Measurements from ENCODE around the gene HOXA9.

DNA sequence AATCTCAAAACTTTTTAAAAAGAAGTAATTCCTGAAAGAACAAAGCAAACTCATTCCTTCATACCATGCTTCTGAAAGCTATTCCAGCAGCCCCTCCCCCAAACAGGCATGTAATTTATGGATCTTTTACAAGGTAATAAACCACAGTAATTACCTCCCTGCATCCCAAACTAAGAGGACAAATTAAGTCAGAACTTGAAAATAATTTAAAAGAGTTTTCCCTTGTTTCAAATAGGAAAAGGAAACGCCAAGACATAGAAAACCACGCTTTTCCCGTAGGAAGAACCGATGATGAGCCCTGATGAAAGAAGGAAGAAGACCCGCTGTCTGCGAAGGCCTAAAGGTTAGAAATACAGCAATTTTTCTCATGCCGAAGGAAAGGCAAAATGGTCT lies 43.7 kb downstream of the HOXA9 start:
- TF ChIP-seq, protein P1, sequence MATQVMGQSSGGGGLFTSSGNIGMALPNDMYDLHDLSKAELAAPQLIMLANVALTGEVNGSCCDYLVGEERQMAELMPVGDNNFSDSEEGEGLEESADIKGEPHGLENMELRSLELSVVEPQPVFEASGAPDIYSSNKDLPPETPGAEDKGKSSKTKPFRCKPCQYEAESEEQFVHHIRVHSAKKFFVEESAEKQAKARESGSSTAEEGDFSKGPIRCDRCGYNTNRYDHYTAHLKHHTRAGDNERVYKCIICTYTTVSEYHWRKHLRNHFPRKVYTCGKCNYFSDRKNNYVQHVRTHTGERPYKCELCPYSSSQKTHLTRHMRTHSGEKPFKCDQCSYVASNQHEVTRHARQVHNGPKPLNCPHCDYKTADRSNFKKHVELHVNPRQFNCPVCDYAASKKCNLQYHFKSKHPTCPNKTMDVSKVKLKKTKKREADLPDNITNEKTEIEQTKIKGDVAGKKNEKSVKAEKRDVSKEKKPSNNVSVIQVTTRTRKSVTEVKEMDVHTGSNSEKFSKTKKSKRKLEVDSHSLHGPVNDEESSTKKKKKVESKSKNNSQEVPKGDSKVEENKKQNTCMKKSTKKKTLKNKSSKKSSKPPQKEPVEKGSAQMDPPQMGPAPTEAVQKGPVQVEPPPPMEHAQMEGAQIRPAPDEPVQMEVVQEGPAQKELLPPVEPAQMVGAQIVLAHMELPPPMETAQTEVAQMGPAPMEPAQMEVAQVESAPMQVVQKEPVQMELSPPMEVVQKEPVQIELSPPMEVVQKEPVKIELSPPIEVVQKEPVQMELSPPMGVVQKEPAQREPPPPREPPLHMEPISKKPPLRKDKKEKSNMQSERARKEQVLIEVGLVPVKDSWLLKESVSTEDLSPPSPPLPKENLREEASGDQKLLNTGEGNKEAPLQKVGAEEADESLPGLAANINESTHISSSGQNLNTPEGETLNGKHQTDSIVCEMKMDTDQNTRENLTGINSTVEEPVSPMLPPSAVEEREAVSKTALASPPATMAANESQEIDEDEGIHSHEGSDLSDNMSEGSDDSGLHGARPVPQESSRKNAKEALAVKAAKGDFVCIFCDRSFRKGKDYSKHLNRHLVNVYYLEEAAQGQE (IDR thresholded peaks at IDR 0.05; ENCODE audit: borderline replicate concordance) = no peak
- no peak for TF ChIP-seq RAD21 (conservative IDR thresholded peaks at IDR 0.05)
- TF ChIP-seq, protein P2, sequence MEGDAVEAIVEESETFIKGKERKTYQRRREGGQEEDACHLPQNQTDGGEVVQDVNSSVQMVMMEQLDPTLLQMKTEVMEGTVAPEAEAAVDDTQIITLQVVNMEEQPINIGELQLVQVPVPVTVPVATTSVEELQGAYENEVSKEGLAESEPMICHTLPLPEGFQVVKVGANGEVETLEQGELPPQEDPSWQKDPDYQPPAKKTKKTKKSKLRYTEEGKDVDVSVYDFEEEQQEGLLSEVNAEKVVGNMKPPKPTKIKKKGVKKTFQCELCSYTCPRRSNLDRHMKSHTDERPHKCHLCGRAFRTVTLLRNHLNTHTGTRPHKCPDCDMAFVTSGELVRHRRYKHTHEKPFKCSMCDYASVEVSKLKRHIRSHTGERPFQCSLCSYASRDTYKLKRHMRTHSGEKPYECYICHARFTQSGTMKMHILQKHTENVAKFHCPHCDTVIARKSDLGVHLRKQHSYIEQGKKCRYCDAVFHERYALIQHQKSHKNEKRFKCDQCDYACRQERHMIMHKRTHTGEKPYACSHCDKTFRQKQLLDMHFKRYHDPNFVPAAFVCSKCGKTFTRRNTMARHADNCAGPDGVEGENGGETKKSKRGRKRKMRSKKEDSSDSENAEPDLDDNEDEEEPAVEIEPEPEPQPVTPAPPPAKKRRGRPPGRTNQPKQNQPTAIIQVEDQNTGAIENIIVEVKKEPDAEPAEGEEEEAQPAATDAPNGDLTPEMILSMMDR (IDR thresholded peaks at IDR 0.05; ENCODE audit: poor library complexity, severe bottlenecking) = no peak
- no peak for TF ChIP-seq EZH2 (IDR thresholded peaks at IDR 0.05; ENCODE audit: borderline replicate concordance, insufficient read depth, low read length, poor library complexity, severe bottlenecking)
- TF ChIP-seq TAF1 (IDR thresholded peaks at IDR 0.05; ENCODE audit: low read depth) = no peak
- no peak for TF ChIP-seq SMC3 (conservative IDR thresholded peaks at IDR 0.05; ENCODE audit: poor library complexity)

All from neural cell (in vitro differentiated cells).